HS-5 (cell line): ENCODE measurements around the gene RPLP2.

Experiments
- DNase-seq: peaks from one replicate; pipeline ENCODE4 v3.0.0-alpha.2; 2012; ENCODE audit warnings: low read depth

Gene RPLP2

GRCh38 chr11:809287-810039 is at the start of gene RPLP2:
TSS of gene RPLP2 (plus strand) at chr11:809967. CDS start at chr11:810235, 268 bp downstream.
- peak; percentile 89 for DNase-seq

GRCh38 chr11:760236-760635 is 49.5 kb upstream of the RPLP2 start:
- no peak for DNase-seq

- no peak for DNase-seq
These were observed 48.1 kb upstream of the RPLP2 start for GRCh38 chr11:761526-762108.

GRCh38 chr11:762421-763072 is 47.2 kb upstream of the RPLP2 start:
- DNase-seq = peak; percentile 76

- DNase-seq = no peak
These were observed 46.7 kb upstream of the RPLP2 start for GRCh38 chr11:763073-763463.

- DNase-seq = no peak
These were observed 46.0 kb upstream of the RPLP2 start for GRCh38 chr11:763549-764321.

- no peak for DNase-seq
These were observed 45.3 kb upstream of the RPLP2 start for GRCh38 chr11:764322-765024.

GRCh38 chr11:765025-765801 is 44.6 kb upstream of the RPLP2 start:
- no peak for DNase-seq

GRCh38 chr11:765802-766091 is 44.0 kb upstream of the RPLP2 start:
- DNase-seq = no peak

GRCh38 chr11:766106-766935 is 43.4 kb upstream of the RPLP2 start:
- no peak for DNase-seq

GRCh38 chr11:766936-767210 is 42.9 kb upstream of the RPLP2 start:
- DNase-seq = no peak

GRCh38 chr11:767238-767637 is 42.5 kb upstream of the RPLP2 start:
- DNase-seq = no peak

GRCh38 chr11:769887-770641 is 39.7 kb upstream of the RPLP2 start:
- DNase-seq = no peak

- no peak for DNase-seq
These were observed 38.8 kb upstream of the RPLP2 start for GRCh38 chr11:770642-771616.

GRCh38 chr11:771617-772204 is 38.1 kb upstream of the RPLP2 start:
- DNase-seq = no peak

- no peak for DNase-seq
These were observed 37.1 kb upstream of the RPLP2 start for GRCh38 chr11:772429-773390.

GRCh38 chr11:773425-773824 is 36.3 kb upstream of the RPLP2 start:
- DNase-seq = no peak
